SKM-1 (cell line): ENCODE results near the gene COQ9.
"Not testable (repeated sequence)": the region's sequence is repeated elsewhere in the genome, so short reads cannot be mapped to it uniquely, and the experiment has no call there.

Source experiments
- DNase-seq: peaks from one replicate; lab custom pipeline; 2025; ENCODE audit not compliant: unreplicated experiment; lab: John Stamatoyannopoulos, UW

Gene COQ9

GRCh38 chr16:57426356-57426755, 20.9 kb upstream of the COQ9 start:
- DNase-seq, result no peak

DNA sequence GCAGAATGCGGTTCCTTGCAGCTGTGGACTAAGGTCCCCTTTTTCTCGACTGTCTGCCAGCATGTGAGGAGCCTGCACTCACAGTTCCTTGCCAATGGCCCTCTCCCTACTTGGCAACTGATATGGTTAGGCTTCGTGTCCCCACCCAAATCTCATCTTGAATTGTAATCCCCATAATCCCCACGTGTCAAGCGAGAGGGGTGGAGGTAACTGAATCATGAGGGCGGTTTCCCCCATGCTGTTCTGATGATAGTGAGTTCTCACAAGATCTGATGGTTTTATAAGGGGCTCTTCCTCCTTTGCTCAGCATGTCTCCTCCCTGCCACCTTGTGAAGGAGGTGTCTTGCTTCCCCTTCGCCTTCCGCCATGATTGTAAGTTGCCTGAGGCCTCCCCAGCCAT, 20.0 kb upstream of the COQ9 start:
- DNase-seq, result no peak

DNA sequence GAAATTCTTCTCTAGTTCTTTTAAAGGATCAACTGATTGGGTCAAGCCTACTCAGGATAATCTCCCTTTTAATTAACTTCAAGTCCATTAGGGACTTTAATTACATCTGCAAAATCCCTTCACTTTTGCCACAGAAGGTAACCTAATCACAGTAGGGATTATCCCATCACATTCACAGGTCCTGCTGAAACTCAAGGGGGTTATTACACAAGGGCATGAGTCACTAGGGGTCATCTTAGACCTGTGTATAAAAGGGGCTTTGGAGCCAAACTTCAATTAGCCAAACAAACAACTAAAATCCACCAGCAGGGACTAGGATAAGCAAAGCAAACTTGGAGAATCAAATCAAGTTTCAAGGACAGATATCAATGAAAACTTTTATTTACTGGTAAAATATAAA, 19.5 kb upstream of the COQ9 start:
- DNase-seq, result no peak

GRCh38 chr16:57430955-57431354, 16.3 kb upstream of the COQ9 start:
- DNase-seq, result no peak

GRCh38 chr16:57432505-57432904, 14.8 kb upstream of the COQ9 start:
- no peak for DNase-seq

GRCh38 chr16:57432989-57433388, 14.3 kb upstream of the COQ9 start:
- no peak for DNase-seq

GRCh38 chr16:57434003-57434402, 13.3 kb upstream of the COQ9 start:
- no peak for DNase-seq

DNA sequence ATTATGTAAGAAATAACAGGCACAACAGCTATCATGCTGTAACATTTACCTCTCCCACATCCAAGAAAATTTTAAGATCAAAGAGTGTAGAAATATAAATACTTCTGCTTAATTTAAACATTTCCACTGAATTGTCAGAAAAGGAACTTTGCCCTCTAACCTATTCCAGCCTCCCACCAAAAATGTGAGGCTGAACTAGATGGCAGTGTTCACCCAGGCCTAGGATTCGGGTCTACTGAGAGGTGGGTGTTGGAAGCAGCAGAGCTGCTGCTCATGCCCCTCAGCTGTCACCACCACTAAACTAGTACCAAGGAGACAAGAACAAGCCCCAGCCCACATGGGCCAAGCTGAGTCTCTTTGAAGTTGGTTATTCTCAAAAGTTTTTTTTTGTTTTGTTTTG, 11.4 kb upstream of the COQ9 start:
- DNase-seq, result no peak

- not testable (repeated sequence) for DNase-seq
Observed at GRCh38 chr16:57439947-57440346, 7.3 kb upstream of the COQ9 start.

DNA sequence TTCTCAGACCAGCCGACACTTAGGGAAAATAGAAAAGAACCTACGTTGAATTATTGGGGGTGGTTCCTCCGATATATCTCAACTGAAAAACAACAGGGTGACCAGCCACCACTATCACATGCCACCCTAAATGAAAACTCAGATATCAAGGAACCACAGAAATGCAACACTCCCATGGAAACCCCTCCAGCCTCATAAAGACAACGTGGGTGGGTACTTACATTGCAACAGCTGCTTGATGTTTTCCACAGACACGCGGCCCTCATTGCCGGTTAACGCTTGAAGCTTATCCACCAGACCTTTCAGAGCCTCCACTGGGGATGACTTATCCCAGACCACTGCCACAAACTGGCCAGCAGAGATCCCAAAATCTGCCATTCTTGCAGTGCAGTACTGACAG, 6.7 kb upstream of the COQ9 start:
- not testable (repeated sequence) for DNase-seq

GRCh38 chr16:57444711-57445110, 2.6 kb upstream of the COQ9 start:
- no peak for DNase-seq

GRCh38 chr16:57445510-57445909, 1.8 kb upstream of the COQ9 start:
- DNase-seq, result no peak

GRCh38 chr16:57446531-57447185, 621 bp upstream of the COQ9 start:
- DNase-seq, result no peak

- DNase-seq, result no peak
Observed at GRCh38 chr16:57452021-57452420, 4.7 kb downstream of the COQ9 start.

DNA sequence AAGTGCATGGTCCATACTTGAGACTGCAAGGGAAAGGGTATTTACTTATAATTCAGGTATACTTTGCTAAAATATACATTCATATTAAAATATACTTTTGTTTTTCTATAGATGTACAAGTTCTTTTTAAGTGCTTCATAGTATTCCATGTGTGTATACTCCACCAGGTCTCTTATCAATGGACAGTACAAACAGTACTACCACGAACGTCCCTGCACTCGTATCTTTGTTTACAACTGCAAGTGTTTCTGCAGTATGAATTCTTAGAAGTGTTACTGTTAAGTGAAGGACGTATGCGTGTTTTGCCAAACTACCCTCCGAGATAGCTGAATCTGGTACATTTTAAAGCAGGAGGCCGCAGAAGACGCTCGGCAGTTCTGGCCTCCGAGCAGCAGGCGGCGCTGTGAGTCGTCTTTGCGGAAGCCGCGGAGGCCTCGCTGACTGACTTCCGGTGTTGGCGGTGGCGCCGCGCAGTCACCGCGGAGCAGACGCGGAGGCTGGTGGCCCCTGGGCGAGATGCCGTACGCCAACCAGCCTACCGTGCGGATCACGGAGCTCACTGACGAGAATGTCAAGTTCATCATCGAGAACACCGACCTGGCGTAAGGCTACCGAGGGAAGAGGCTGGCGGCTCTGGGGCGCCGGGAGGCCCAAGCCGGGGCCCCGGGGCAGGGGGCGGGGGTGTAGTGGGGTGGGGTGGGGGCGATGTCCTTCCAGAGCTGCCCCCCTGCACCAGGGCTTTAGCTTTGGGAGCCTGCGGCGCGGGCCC, 15.1 kb downstream of the COQ9 start, which contains the start of gene POLR2C:
POLR2C (plus strand) TSS at position 471 of the 769 bp plus-strand sequence; CDS start at position 517, 46 bp downstream.
- peak; percentile 73 for DNase-seq

DNA sequence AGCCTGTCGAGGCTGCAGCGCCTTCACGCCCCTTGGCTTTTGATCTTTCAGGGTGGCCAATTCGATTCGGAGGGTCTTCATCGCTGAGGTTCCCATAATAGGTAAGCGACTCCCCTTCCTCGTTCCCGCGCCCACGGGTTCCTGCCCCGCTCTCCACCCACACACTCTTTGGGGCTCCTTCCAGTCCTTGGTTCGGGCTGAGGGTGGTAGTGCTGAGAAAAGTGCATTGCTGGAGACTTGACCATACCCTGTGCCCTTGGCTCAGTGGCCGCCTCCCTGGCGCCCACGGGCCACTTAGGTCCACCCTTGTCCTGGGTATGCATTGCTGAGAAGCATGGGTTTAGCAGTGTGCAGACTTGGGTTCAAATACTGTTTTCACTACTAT, 15.7 kb downstream of the COQ9 start:
- no peak for DNase-seq

- DNase-seq, result no peak
Observed at GRCh38 chr16:57464523-57464922, 17.2 kb downstream of the COQ9 start.

GRCh38 chr16:57468346-57468745, 21.1 kb downstream of the COQ9 start:
- DNase-seq, result no peak

DNA sequence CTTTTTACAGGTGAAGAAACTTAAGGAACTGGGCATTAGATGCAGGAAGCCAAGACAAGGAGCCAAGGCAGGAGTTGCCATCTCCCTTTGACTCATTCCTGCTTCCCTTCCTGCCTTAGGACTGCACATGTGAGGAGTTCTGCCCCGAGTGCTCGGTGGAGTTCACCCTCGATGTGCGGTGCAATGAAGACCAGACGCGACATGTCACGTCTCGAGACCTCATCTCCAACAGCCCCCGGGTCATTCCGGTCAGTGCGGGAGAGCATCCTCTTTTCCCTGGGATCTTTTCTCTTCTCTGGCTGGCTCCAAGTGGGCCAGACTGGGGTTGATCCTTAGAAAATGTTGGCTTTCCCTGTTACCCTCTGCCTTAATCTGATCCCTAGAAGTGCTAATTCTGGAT, 21.8 kb downstream of the COQ9 start:
- DNase-seq, result no peak

- no peak for DNase-seq
Observed at GRCh38 chr16:57469917-57470470, 22.7 kb downstream of the COQ9 start.

- no peak for DNase-seq
Observed at GRCh38 chr16:57470711-57471110, 23.4 kb downstream of the COQ9 start.

DNA sequence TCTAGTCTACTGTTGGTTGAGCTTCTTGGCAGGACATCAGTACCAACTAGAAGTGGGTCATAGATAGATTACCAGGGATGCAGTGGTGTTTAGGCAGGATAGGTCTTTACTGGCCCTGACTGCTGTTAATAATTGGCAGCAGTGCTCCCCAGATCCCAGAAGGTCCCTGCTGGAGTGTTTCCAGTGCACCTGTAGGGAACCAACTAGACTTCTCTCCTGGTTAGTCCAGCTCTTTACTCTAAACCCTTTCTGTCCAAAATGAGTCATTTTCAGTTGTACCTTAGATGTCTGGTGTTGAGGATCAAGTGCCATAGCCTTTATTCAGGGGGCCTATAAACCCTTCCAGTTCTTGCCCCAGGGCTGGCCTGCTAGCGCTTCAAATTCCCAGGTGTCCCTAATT, 23.9 kb downstream of the COQ9 start:
- DNase-seq, result no peak
